ENCODE measurements around the gene CHST2. TPM values are rescaled to one million over a fixed set of nuclear protein-coding genes. Genes with fewer than 3 reads are reported as not detected.

CHST2 gene
- polyA plus RNA-seq, 1 donor (not counting 4 experiments of a cell fraction or from before 2014, with no cell fraction given) = 1.6 TPM

GRCh38 chr3:143121241-143122088 lies 1.9 kb downstream of the CHST2 start:
- Histone ChIP-seq H3K9ac (ENCODE audit: control insufficient read depth, extremely low read depth, insufficient read depth, low read length) (no peak overlapping the region), H3K27me3 (ENCODE audit: control insufficient read depth, extremely low read depth, insufficient read depth, low read length) (peaks cover 18% of the 10 kb centered on the region), H3K79me2 (ENCODE audit: control insufficient read depth, insufficient read depth, low read length) (no peaks in the 10 kb centered on the region), H2AFZ (ENCODE audit: control insufficient read depth, low read length) (no peak overlapping the region), H3K4me3 (ENCODE audit: control insufficient read depth in 2 of 3, extremely low read depth in 1 of 3, insufficient read depth in 2 of 3, low read depth in 1 of 3, low read length in 3 of 3) (peak overlapping the region in 2 of 3 experiments; percentile 81 to 89), H3K9me1 (ENCODE audit: control insufficient read depth, extremely low read depth, insufficient read depth, low read length) (no peaks in the 10 kb centered on the region), H3K9me3 (ENCODE audit: control insufficient read depth, low read depth, low read length) (no peaks in the 10 kb centered on the region), H3K36me3 (ENCODE audit: control insufficient read depth in 2 of 2, extremely low read depth in 1 of 2, insufficient read depth in 2 of 2, low read length in 2 of 2) (no peaks in the 10 kb centered on the region), H3K4me1 (ENCODE audit: control insufficient read depth, extremely low read depth, insufficient read depth, low read length) (no peaks in the 10 kb centered on the region), H4K20me1 (ENCODE audit: control insufficient read depth, extremely low read depth, insufficient read depth, low read length) (no peaks in the 10 kb centered on the region), H3K4me2 (ENCODE audit: control insufficient read depth, extremely low read depth, insufficient read depth, low read depth, low read length) (peak overlapping the region; percentile 83), H3K27ac (ENCODE audit: control insufficient read depth, insufficient read depth, low read length) (no peak overlapping the region)
- DNase-seq (ENCODE audit: low read depth, low spot score) = no peak
- dilution Hi-C loops (cut with MboI; ENCODE audit: extremely low pct_ligation_motif_present, low sequenced_read_pairs) = no loop called here
- TF ChIP-seq CTCF (optimal IDR thresholded peaks at IDR 0.05 in 1 of 3, IDR thresholded peaks at IDR 0.05 in 1 of 3, conservative IDR thresholded peaks at IDR 0.05 in 1 of 3; ENCODE audit: extremely low read depth in 1 of 3, insufficient read depth in 2 of 3, low read length in 3 of 3) = peak; percentile 14 to 74 (median 17)
- TF ChIP-seq EZH2 (IDR thresholded peaks at IDR 0.05; ENCODE audit: low read length) = no peak
- no peak for FAIRE-seq

DNA sequence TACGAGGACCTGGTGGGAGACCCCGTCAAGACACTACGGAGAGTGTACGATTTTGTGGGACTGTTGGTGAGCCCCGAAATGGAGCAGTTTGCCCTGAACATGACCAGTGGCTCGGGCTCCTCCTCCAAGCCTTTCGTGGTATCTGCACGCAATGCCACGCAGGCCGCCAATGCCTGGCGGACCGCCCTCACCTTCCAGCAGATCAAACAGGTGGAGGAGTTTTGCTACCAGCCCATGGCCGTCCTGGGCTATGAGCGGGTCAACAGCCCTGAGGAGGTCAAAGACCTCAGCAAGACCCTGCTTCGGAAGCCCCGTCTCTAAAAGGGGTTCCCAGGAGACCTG lies 2.5 kb downstream of the CHST2 start:
- no peak overlapping the region for H3K4me2 ChIP-seq (ENCODE audit: control insufficient read depth, extremely low read depth, insufficient read depth, low read depth, low read length)
- H4K20me1 ChIP-seq (ENCODE audit: control insufficient read depth, extremely low read depth, insufficient read depth, low read length) = no peaks in the 10 kb centered on the region
- dilution Hi-C loops (cut with MboI; ENCODE audit: extremely low pct_ligation_motif_present, low sequenced_read_pairs) = no loop called here

More for the DNA sequence above, 2.5 kb downstream of the CHST2 start:
- DNase-seq (ENCODE audit: low read depth, low spot score) = no peak
- Histone ChIP-seq H3K9me1 (ENCODE audit: control insufficient read depth, extremely low read depth, insufficient read depth, low read length) (no peaks in the 10 kb centered on the region), H3K4me1 (ENCODE audit: control insufficient read depth, extremely low read depth, insufficient read depth, low read length) (no peaks in the 10 kb centered on the region), H3K9me3 (ENCODE audit: control insufficient read depth, low read depth, low read length) (no peaks in the 10 kb centered on the region), H3K27ac (ENCODE audit: control insufficient read depth, insufficient read depth, low read length) (no peak overlapping the region), H3K36me3 (ENCODE audit: control insufficient read depth in 2 of 2, extremely low read depth in 1 of 2, insufficient read depth in 2 of 2, low read length in 2 of 2) (no peaks in the 10 kb centered on the region), H3K79me2 (ENCODE audit: control insufficient read depth, insufficient read depth, low read length) (no peaks in the 10 kb centered on the region), H3K9ac (ENCODE audit: control insufficient read depth, extremely low read depth, insufficient read depth, low read length) (no peak overlapping the region), H3K4me3 (ENCODE audit: control insufficient read depth in 2 of 3, extremely low read depth in 1 of 3, insufficient read depth in 2 of 3, low read depth in 1 of 3, low read length in 3 of 3) (no peak overlapping the region), H3K27me3 (ENCODE audit: control insufficient read depth, extremely low read depth, insufficient read depth, low read length) (peaks cover 18% of the 10 kb centered on the region), H2AFZ (ENCODE audit: control insufficient read depth, low read length) (no peak overlapping the region)
- TF ChIP-seq EZH2 (IDR thresholded peaks at IDR 0.05; ENCODE audit: low read length) (no peak), CTCF (optimal IDR thresholded peaks at IDR 0.05 in 1 of 3, IDR thresholded peaks at IDR 0.05 in 1 of 3, conservative IDR thresholded peaks at IDR 0.05 in 1 of 3; ENCODE audit: extremely low read depth in 1 of 3, insufficient read depth in 2 of 3, low read length in 3 of 3) (no peak)
- FAIRE-seq = no peak
